A673 (cell line): ENCODE data around the gene TTPAL. TPM values are rescaled to one million over a fixed set of nuclear protein-coding genes. Genes with fewer than 3 reads are reported as not detected.

Experiments used
- BruUV-seq: library from RNA; stranded (reverse); fragments of 400-500 nt; replicated peaks from 2 replicates; lab custom pipeline; 2021; lab: Mats Ljungman, UMichigan
- CTCF ChIA-PET: fragments of 300-600 bp; sonication (Branson Sonifier 250); formaldehyde crosslinking; loops from one replicate; lab custom pipeline; 2022; ENCODE audit warnings: antibody characterized with exemption; lab: Charles Lee
- POLR2A ChIA-PET: fragments of 300-600 bp; sonication (Branson Sonifier 250); formaldehyde crosslinking; loops from one replicate; lab custom pipeline; 2022; ENCODE audit warnings: antibody characterized with exemption; ENCODE audit not compliant: low non-redundant PET; lab: Charles Lee
- DNase-seq: peaks from one replicate; pipeline ENCODE4 v3.0.0-alpha.2; 2015; ENCODE audit warnings: low spot score
- H3K27ac ChIP-seq: fragments of 200-600 bp; sonication (generic); 2 replicates; pipeline ENCODE4 v1.5.1; 2016; ENCODE audit warnings: mixed run types, low read depth, mild to moderate bottlenecking, mixed read lengths, antibody characterized with exemption, low read length; ENCODE audit not compliant: poor library complexity, severe bottlenecking
- H3K27me3 ChIP-seq: fragments of 200-600 bp; sonication (generic); replicated peaks from 2 replicates; pipeline ENCODE4 v1.6.1; 2017; ENCODE audit warnings: mixed run types, low read depth, mild to moderate bottlenecking, mixed read lengths, antibody characterized with exemption, low read length; ENCODE audit not compliant: insufficient read depth, poor library complexity
- H3K36me3 ChIP-seq: fragments of 200-600 bp; sonication (generic); 2 replicates; pipeline ENCODE4 v1.6.1; 2016; ENCODE audit warnings: mixed run types, mild to moderate bottlenecking, mixed read lengths, antibody characterized with exemption, low read length; ENCODE audit not compliant: insufficient read depth, poor library complexity, severe bottlenecking
- H3K4me1 ChIP-seq: fragments of 200-600 bp; sonication (generic); 2 replicates; pipeline ENCODE4 v1.6.1; 2017; ENCODE audit warnings: mixed run types, mild to moderate bottlenecking, mixed read lengths, antibody characterized with exemption, low read length; ENCODE audit not compliant: insufficient read depth, poor library complexity, severe bottlenecking
- H3K4me3 ChIP-seq: fragments of 200-600 bp; sonication (generic); 2 replicates; pipeline ENCODE4 v1.5.1; 2016; ENCODE audit warnings: low read depth, mixed run types, mild to moderate bottlenecking, mixed read lengths, low read length; ENCODE audit not compliant: poor library complexity, severe bottlenecking
- H3K9me3 ChIP-seq: fragments of 200-600 bp; sonication (generic); 2 replicates; pipeline ENCODE4 v1.6.1; 2016; ENCODE audit warnings: mixed run types, low read depth, mild to moderate bottlenecking, mixed read lengths, antibody characterized with exemption, low read length; ENCODE audit not compliant: poor library complexity, severe bottlenecking
- EZH2 ChIP-seq: fragments of 200-600 bp; sonication (generic); IDR thresholded peaks from 2 replicates; pipeline ENCODE4 v1.6.1; 2017; ENCODE audit warnings: borderline replicate concordance, low read depth, mild to moderate bottlenecking, mixed read lengths, antibody characterized with exemption, low read length; ENCODE audit not compliant: poor library complexity, severe bottlenecking
- intact Hi-C: fragments of 100-400 bp; cut with micrococcal nuclease; formaldehyde crosslinking; loops from one replicate; pipeline ENCODE4 v1.10.0; 2022; ENCODE audit not compliant: unreplicated experiment
- total RNA-seq: library from RNA; stranded (reverse); gene quantifications from 2 replicates; pipeline ENCODE4 v1.2.3, GENCODE V29; 2021
- TF ChIP-seq, protein P1 (sequence below): fragments of 300-800, 200-600 bp; sonication (generic); conservative IDR thresholded peaks from 2 replicates; pipeline ENCODE4 v1.5.1; 2017; ENCODE audit warnings: low read depth, mild to moderate bottlenecking, antibody characterized with exemption, low read length, moderate library complexity, mixed read lengths

TTPAL gene
- total RNA-seq, 1 experiment from 2014 or later: 14.6 TPM

DNA sequence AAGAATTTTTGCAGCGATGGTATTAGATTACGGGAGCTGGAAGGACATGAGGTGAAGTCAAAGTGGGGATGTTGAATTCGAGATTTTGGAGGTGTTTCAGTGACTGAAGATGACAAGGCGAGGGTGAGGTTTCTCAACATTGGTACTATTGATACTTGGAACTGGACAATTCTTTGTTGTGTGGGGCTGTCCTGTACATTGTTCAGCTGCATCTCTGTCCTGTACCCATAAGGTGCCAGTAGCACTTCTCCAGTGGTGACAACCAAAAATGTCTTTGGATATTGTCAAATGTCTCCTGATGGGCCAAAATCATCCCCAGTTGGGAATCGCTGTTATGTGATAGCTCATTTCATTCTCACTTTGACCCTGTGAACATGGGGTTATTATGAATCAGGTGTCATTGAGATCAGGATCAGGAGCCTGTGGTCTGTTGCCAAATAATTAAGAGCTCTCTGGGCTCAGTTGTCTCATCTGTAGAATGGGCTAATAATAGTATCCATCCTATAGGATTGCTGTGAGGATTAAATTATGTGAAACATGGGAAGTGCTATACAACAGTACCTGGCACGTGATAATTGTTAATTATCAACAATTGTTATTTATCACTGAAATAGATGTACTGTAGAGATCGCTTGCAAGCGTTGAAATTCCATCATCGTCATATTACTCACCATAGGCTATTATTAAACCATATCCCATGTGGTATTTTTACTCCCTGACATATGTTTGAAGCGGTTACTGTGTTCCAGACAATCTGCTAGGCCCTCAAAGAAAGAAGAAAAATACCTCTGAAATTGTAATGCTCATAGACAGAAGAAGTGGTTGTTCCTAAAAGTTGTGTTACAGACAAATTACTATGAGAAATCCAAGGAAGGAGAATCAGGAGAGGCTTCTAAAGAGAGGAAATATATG is 48.5 kb upstream of the TTPAL start:
- DNase-seq: no peak
- BruUV-seq: no TSS peak
- intact Hi-C loops: no loop called here
- H3K36me3 ChIP-seq: no peaks in the 10 kb centered on the region
- no peaks in the 10 kb centered on the region for H3K27me3 ChIP-seq
- POLR2A ChIA-PET: no interaction called here
- H3K9me3 ChIP-seq: no peaks in the 10 kb centered on the region
- no peaks in the 10 kb centered on the region for H3K4me1 ChIP-seq
- H3K27ac ChIP-seq: no peak overlapping the region
- CTCF ChIA-PET: no interaction called here
- no peak overlapping the region for H3K4me3 ChIP-seq
- TF ChIP-seq, protein P1, sequence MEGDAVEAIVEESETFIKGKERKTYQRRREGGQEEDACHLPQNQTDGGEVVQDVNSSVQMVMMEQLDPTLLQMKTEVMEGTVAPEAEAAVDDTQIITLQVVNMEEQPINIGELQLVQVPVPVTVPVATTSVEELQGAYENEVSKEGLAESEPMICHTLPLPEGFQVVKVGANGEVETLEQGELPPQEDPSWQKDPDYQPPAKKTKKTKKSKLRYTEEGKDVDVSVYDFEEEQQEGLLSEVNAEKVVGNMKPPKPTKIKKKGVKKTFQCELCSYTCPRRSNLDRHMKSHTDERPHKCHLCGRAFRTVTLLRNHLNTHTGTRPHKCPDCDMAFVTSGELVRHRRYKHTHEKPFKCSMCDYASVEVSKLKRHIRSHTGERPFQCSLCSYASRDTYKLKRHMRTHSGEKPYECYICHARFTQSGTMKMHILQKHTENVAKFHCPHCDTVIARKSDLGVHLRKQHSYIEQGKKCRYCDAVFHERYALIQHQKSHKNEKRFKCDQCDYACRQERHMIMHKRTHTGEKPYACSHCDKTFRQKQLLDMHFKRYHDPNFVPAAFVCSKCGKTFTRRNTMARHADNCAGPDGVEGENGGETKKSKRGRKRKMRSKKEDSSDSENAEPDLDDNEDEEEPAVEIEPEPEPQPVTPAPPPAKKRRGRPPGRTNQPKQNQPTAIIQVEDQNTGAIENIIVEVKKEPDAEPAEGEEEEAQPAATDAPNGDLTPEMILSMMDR: no peak
- TF ChIP-seq EZH2: no peak

GRCh38 chr20:44427804-44428173 is 47.9 kb upstream of the TTPAL start:
- ChIA-PET POLR2A (no interaction called here), CTCF (no interaction called here)
- no TSS peak for BruUV-seq
- intact Hi-C loops: no loop called here
- TF ChIP-seq EZH2: no peak
- Histone ChIP-seq H3K36me3 (no peaks in the 10 kb centered on the region), H3K9me3 (no peaks in the 10 kb centered on the region), H3K27me3 (peaks cover 6% of the 10 kb centered on the region), H3K27ac (no peak overlapping the region), H3K4me1 (no peaks in the 10 kb centered on the region), H3K4me3 (no peak overlapping the region)
- no peak for DNase-seq

DNA sequence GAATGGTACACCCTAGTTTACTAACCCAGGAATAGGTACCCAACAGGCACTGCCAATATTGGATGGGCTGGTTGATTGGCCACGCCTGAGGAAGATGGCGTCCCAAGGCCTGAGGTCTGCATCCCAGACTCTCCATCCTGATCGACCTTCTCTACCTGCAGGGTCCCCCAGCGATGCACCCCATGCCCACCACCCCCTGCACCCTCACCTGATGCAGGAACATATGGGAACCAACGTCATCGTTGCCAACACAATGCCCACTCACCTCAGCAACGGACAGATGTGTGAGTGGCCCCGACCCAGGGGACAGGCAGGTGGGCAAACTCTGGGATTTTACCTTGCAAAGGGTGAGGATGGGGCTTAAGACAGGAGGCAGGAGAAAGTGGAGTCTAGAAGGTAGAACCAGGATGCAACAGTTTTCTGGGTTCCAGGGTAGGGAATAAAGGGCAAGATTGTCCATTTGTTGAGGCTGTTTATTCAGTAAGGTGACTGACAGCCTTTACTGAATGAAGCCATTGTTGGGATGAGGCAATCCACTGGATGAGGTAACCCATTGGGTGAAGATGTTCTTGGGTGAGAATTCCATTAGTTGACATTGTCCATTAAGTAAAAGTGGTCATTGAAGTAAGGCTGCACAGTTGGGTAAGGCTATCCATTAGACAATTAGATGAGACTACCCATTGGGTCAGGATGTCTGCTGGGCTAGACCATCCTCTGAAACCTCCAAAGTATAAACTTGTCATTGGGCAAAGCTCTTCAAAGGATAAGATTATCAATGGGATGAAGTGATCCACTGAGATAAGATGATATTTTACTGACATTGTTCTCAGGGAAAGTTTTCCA is 47.3 kb upstream of the TTPAL start:
- CTCF ChIA-PET: no interaction called here
- H3K4me1 ChIP-seq: no peaks in the 10 kb centered on the region
- intact Hi-C loops: no loop called here

More for the DNA sequence above, 47.3 kb upstream of the TTPAL start:
- no peaks in the 10 kb centered on the region for H3K36me3 ChIP-seq
- no peak overlapping the region for H3K4me3 ChIP-seq
- H3K27me3 ChIP-seq: peaks cover 12% of the 10 kb centered on the region
- POLR2A ChIA-PET: no interaction called here
- no peak overlapping the region for H3K27ac ChIP-seq
- no peak for DNase-seq
- BruUV-seq: no TSS peak
- H3K9me3 ChIP-seq: no peaks in the 10 kb centered on the region
- TF ChIP-seq, protein P1: no peak
- TF ChIP-seq EZH2: no peak
